ENCODE results near the gene SPRR1B. TPM values are rescaled to one million over a fixed set of nuclear protein-coding genes. Genes with fewer than 3 reads are reported as not detected.

SPRR1B gene
- total and polyA plus RNA-seq, 7 donors: 0.23 TPM; not detected in 6

- whole genome bisulfite sequencing, 3 donors: 41 to 90% (median 68%) methylated on average over 2 of the region's 2 CpGs
- Histone ChIP-seq H3K4me3 (no peak within 1 kb of the TSS), H3K36me3 (ENCODE audit: insufficient read depth in 1 of 2, low read depth in 1 of 2) (no peaks in the 10 kb centered on the region), H3K4me1 (no peaks in the 10 kb centered on the region), H3K27me3 (ENCODE audit: insufficient read depth in 3 of 3, low read length in 2 of 3) (no peaks in the 10 kb centered on the region), H3K9me3 (no peaks in the 10 kb centered on the region), H3K27ac (no peak within 1 kb of the TSS)
- DNase-seq (no peak), ATAC-seq (no peak)
- intact Hi-C loops (cut with DNase I): loop anchor here in 1 of 2 donors (1.0 kb wide), 1 partner anchor 23 kb away; the partner anchor contains the start of gene SPRR2E
- no peak for TF ChIP-seq CTCF (IDR thresholded peaks at IDR 0.05)
Observed at GRCh38 chr1:153071511-153071910, 40.5 kb downstream of the SPRR1B start, which contains the start of gene SPRR2B. Gene SPRR2B, minus strand, starts transcription at chr1:153071611. Its CDS starts 772 bp downstream, at chr1:153070839.

- Histone ChIP-seq H3K36me3 (ENCODE audit: insufficient read depth in 1 of 2, low read depth in 1 of 2) (no peaks in the 10 kb centered on the region), H3K27ac (no peak overlapping the region), H3K9me3 (no peaks in the 10 kb centered on the region), H3K4me3 (no peak overlapping the region), H3K27me3 (ENCODE audit: insufficient read depth in 3 of 3, low read length in 2 of 3) (no peaks in the 10 kb centered on the region), H3K4me1 (no peaks in the 10 kb centered on the region)
- TF ChIP-seq CTCF (IDR thresholded peaks at IDR 0.05): no peak
- intact Hi-C loops (cut with DNase I): no loop called here
- WGBS, 3 donors: 66 to 76% (median 75%) methylated on average over 5 of the region's 5 CpGs
- ATAC-seq (no peak), DNase-seq (no peak)
Observed at GRCh38 chr1:153072806-153073726, 42.1 kb downstream of the SPRR1B start.

GRCh38 chr1:153081736-153082135 lies 50.7 kb downstream of the SPRR1B start:
- Histone ChIP-seq H3K4me3 (no peak overlapping the region), H3K27ac (no peak overlapping the region), H3K4me1 (no peaks in the 10 kb centered on the region), H3K36me3 (ENCODE audit: insufficient read depth in 1 of 2, low read depth in 1 of 2) (no peaks in the 10 kb centered on the region), H3K9me3 (no peaks in the 10 kb centered on the region), H3K27me3 (ENCODE audit: insufficient read depth in 3 of 3, low read length in 2 of 3) (no peaks in the 10 kb centered on the region)
- intact Hi-C loops (cut with DNase I): no loop called here
- 65 to 71% (median 70%) methylated on average over 3 of the region's 3 CpGs for WGBS, 3 donors
- no peak for TF ChIP-seq CTCF (IDR thresholded peaks at IDR 0.05)
- ATAC-seq (no peak), DNase-seq (no peak)

Other genes with a start within 250 kb of the SPRR1B start
- not detected for gene LCE1E, start 244.9 kb upstream of the SPRR1B start, total RNA-seq
- gene LCE1E, start 244.9 kb upstream of the SPRR1B start, polyA plus RNA-seq: not detected
- not detected for gene LCE1D, start 234.5 kb upstream of the SPRR1B start, total RNA-seq
- gene LCE1D, start 234.5 kb upstream of the SPRR1B start, polyA plus RNA-seq: not detected
- gene LCE1C, start 224.6 kb upstream of the SPRR1B start, total RNA-seq: not detected
- not detected for gene LCE1C, start 224.6 kb upstream of the SPRR1B start, polyA plus RNA-seq
- not detected for gene LCE1B, start 219.2 kb upstream of the SPRR1B start, total RNA-seq
- not detected for gene LCE1B, start 219.2 kb upstream of the SPRR1B start, polyA plus RNA-seq
- not detected for gene LCE1A, start 203.7 kb upstream of the SPRR1B start, total RNA-seq
- gene LCE1A, start 203.7 kb upstream of the SPRR1B start, polyA plus RNA-seq: not detected
- gene LCE6A, start 188.3 kb upstream of the SPRR1B start, total RNA-seq: not detected
- gene LCE6A, start 188.3 kb upstream of the SPRR1B start, polyA plus RNA-seq: not detected
- gene LCE7A, start 171.2 kb upstream of the SPRR1B start, total RNA-seq: not detected
- not detected for gene LCE7A, start 171.2 kb upstream of the SPRR1B start, polyA plus RNA-seq
- gene SMCP, start 152.9 kb upstream of the SPRR1B start, total RNA-seq: not detected
- gene SMCP, start 152.9 kb upstream of the SPRR1B start, polyA plus RNA-seq: not detected
- gene IVL, start 122.7 kb upstream of the SPRR1B start, total RNA-seq: not detected
- gene IVL, start 122.7 kb upstream of the SPRR1B start, polyA plus RNA-seq: under 1 TPM in 1 of 3 donors, not detected in 2; 0.04 TPM
- gene SPRR5, start 84.0 kb upstream of the SPRR1B start, total RNA-seq: not detected
- gene SPRR5, start 84.0 kb upstream of the SPRR1B start, polyA plus RNA-seq: not detected
- gene SPRR4, start 60.6 kb upstream of the SPRR1B start, total RNA-seq: not detected
- not detected for gene SPRR4, start 60.6 kb upstream of the SPRR1B start, polyA plus RNA-seq
- not detected for gene SPRR1A, start 47.1 kb upstream of the SPRR1B start, total RNA-seq
- gene SPRR1A, start 47.1 kb upstream of the SPRR1B start, polyA plus RNA-seq: not detected
- 1 to 10 TPM in 1 of 4 donors, under 1 TPM in 1, not detected in 2; 0.32 to 1.1 TPM for gene SPRR3, start 29.5 kb upstream of the SPRR1B start, total RNA-seq
- gene SPRR3, start 29.5 kb upstream of the SPRR1B start, polyA plus RNA-seq: 1 to 10 TPM in 1 of 3 donors, under 1 TPM in 1, not detected in 1; 0.82 to 1.2 TPM
- not detected for gene SPRR2D, start 9.9 kb downstream of the SPRR1B start, total RNA-seq
- not detected for gene SPRR2D, start 9.9 kb downstream of the SPRR1B start, polyA plus RNA-seq
- under 1 TPM in 2 of 4 donors, not detected in 2; 0.34 to 0.56 TPM for gene SPRR2A, start 26.3 kb downstream of the SPRR1B start, total RNA-seq
- under 1 TPM in 1 of 3 donors, not detected in 2; 0.22 TPM for gene SPRR2A, start 26.3 kb downstream of the SPRR1B start, polyA plus RNA-seq
- gene SPRR2B, start 40.4 kb downstream of the SPRR1B start, total RNA-seq: not detected
- not detected for gene SPRR2B, start 40.4 kb downstream of the SPRR1B start, polyA plus RNA-seq
- gene SPRR2E, start 63.3 kb downstream of the SPRR1B start, total RNA-seq: not detected
- under 1 TPM in 1 of 3 donors, not detected in 2; 0.14 TPM for gene SPRR2E, start 63.3 kb downstream of the SPRR1B start, polyA plus RNA-seq
- gene SPRR2F, start 82.3 kb downstream of the SPRR1B start, total RNA-seq: not detected
- not detected for gene SPRR2F, start 82.3 kb downstream of the SPRR1B start, polyA plus RNA-seq
- not detected for gene SPRR2G, start 119.7 kb downstream of the SPRR1B start, total RNA-seq
- gene SPRR2G, start 119.7 kb downstream of the SPRR1B start, polyA plus RNA-seq: not detected
- not detected for gene LELP1, start 172.2 kb downstream of the SPRR1B start, total RNA-seq
- not detected for gene LELP1, start 172.2 kb downstream of the SPRR1B start, polyA plus RNA-seq
- not detected for gene PRR9, start 186.4 kb downstream of the SPRR1B start, total RNA-seq
- gene PRR9, start 186.4 kb downstream of the SPRR1B start, polyA plus RNA-seq: under 1 TPM in 1 of 3 donors, not detected in 2; 0.04 TPM
- not detected for gene LORICRIN, start 228.5 kb downstream of the SPRR1B start, total RNA-seq
- under 1 TPM in 2 of 3 donors, not detected in 1; 0.06 to 0.25 TPM for gene LORICRIN, start 228.5 kb downstream of the SPRR1B start, polyA plus RNA-seq

Measured in psoas muscle (tissue), 8 donors.